Measurements from ENCODE around the gene SNX15.

The SNX15 gene

GRCh38 chr11:65086809-65087208 is 59.6 kb downstream of the SNX15 start:
- no peak for DNase-seq

GRCh38 chr11:65087216-65087615 is 60.0 kb downstream of the SNX15 start:
- DNase-seq: no peak

- DNase-seq: no peak
These were observed 60.6 kb downstream of the SNX15 start for GRCh38 chr11:65087827-65088226.

- no peak for DNase-seq
These were observed 62.4 kb downstream of the SNX15 start for GRCh38 chr11:65089621-65090020.
